HepG2 (cell line): ENCODE data around the gene ATE1. TPM values are rescaled to one million over a fixed set of nuclear protein-coding genes. Genes with fewer than 3 reads are reported as not detected.

Source experiments
- ATAC-seq: fragments of 200-7000 bp; cut with Tn5 transposase; 3 replicates; pipeline ENCODE4 v1.9.1; 2020; ENCODE audit warnings: mild to moderate bottlenecking, moderate library complexity
- BruUV-seq: library from RNA; stranded (reverse); fragments of 400-500 nt; replicated peaks from 2 replicates; lab custom pipeline; 2021; lab: Mats Ljungman, UMichigan
- CTCF ChIA-PET: fragments of 300-600 bp; formaldehyde crosslinking; extraction: SDS; loops from one replicate; lab custom pipeline; 2021; ENCODE audit warnings: low total read pairs, inconsistent platforms, low intra/inter-chr PET ratio; lab: Yijun Ruan, JAX
- POLR2A ChIA-PET: fragments of 350-600 bp; sonication (Branson Sonifier 250); formaldehyde crosslinking; loops from one replicate; lab custom pipeline; 2020; ENCODE audit warnings: antibody characterized with exemption, inconsistent platforms; lab: Yijun Ruan, JAX
- DNase-seq: peaks from one replicate; pipeline ENCODE4 v3.0.0-alpha.2; 2015; ENCODE audit warnings: low spot score
- FAIRE-seq: peaks from 3 replicates; lab custom pipeline; 2011; peaks lifted over from hg19 to GRCh38; lab: Jason Lieb, UNC
- H2AFZ ChIP-seq: one replicate; pipeline ENCODE4 v1.6.1; 2011; ENCODE audit warnings: low read length, inconsistent platforms
- H3K27ac ChIP-seq: fragments of 300-600 bp; 3 replicates; pipeline ENCODE4 v1.8.0; 2011; ENCODE audit warnings: mixed run types, mild to moderate bottlenecking, mixed read lengths, low read length, inconsistent platforms; ENCODE audit not compliant: insufficient read depth; ENCODE audit errors: extremely low read length
- H3K27me3 ChIP-seq, 2 experiments: fragments of 200-600 bp in 1 of 2; 2 replicates in 1 of 2; 3 replicates in 1 of 2; pipeline versions ENCODE4 v1.6.0 to v1.8.0; 2011; ENCODE audit warnings: low read length in 2 of 2, mild to moderate bottlenecking in 2 of 2, moderate library complexity in 2 of 2, inconsistent platforms in 1 of 2; ENCODE audit not compliant: insufficient read depth in 2 of 2, control insufficient read depth in 1 of 2
- H3K36me3 ChIP-seq, 2 experiments: fragments of 200-600 bp in 1 of 2; replicated peaks in 1 of 2; 2 replicates in 1 of 2; 3 replicates in 1 of 2; pipeline versions ENCODE4 v1.5.1 to v1.8.0; 2011; ENCODE audit warnings: low read length in 2 of 2, inconsistent platforms in 1 of 2; ENCODE audit not compliant: insufficient read depth in 2 of 2, control insufficient read depth in 1 of 2
- H3K4me1 ChIP-seq: 2 replicates; pipeline ENCODE4 v1.5.1; 2012; ENCODE audit warnings: low read length, inconsistent platforms; ENCODE audit not compliant: insufficient read depth
- H3K4me2 ChIP-seq: 2 replicates; pipeline ENCODE4 v1.6.0; 2011; ENCODE audit warnings: low read depth, low read length, inconsistent platforms
- H3K4me3 ChIP-seq, 3 experiments: fragments of 200-600 bp in 1 of 3; sonication (generic), shearing (Covaris generic) in 1 of 3; replicated peaks in 1 of 3; 2 replicates each; pipeline ENCODE4 v1.5.1; 2011 to 2016; ENCODE audit warnings: low read length in 3 of 3, inconsistent platforms in 2 of 3, low read depth in 2 of 3, mild to moderate bottlenecking in 2 of 3, control low read depth in 1 of 3, mixed read lengths in 1 of 3; ENCODE audit not compliant: insufficient read depth in 1 of 3
- H3K79me2 ChIP-seq: one replicate; pipeline ENCODE4 v1.6.1; 2011; ENCODE audit warnings: low read length, inconsistent platforms; ENCODE audit not compliant: insufficient read depth
- H3K9ac ChIP-seq: 2 replicates; pipeline ENCODE4 v1.6.0; 2011; ENCODE audit warnings: mild to moderate bottlenecking, low read depth, low read length, inconsistent platforms; ENCODE audit not compliant: insufficient read depth
- H3K9me3 ChIP-seq: 2 replicates; pipeline ENCODE4 v1.5.1; 2012; ENCODE audit warnings: mild to moderate bottlenecking, low read length
- H4K20me1 ChIP-seq: 2 replicates; pipeline ENCODE4 v1.6.0; 2011; ENCODE audit warnings: inconsistent platforms, mild to moderate bottlenecking, low read length, moderate library complexity; ENCODE audit not compliant: insufficient read depth
- ARID5B ChIP-seq: IDR thresholded peaks from 2 replicates; pipeline ENCODE4 v1.4.0; 2020; ENCODE audit warnings: mild to moderate bottlenecking, missing genetic modification reagents
- FIP1L1 ChIP-seq: fragments of 200-400 bp; formaldehyde crosslinking; IDR thresholded peaks from 2 replicates; pipeline ENCODE4 v1.6.1; 2018; ENCODE audit warnings: low read depth, mild to moderate bottlenecking, low read length, moderate library complexity, borderline replicate concordance; ENCODE audit not compliant: insufficient read depth
- GTF2F1 ChIP-seq: fragments of 150-350 bp; IDR thresholded peaks from 2 replicates; pipeline ENCODE4 v1.6.1; 2014; ENCODE audit warnings: low read length
- MXI1 ChIP-seq: IDR thresholded peaks from 3 replicates; pipeline ENCODE4 v1.6.1; 2012; ENCODE audit warnings: low read depth, low read length, inconsistent platforms, borderline replicate concordance
- RFX3 ChIP-seq: IDR thresholded peaks from 2 replicates; pipeline ENCODE4 v1.6.1; 2016; ENCODE audit warnings: missing biosample characterization, missing genetic modification reagents
- SALL1 ChIP-seq: sonication (generic); formaldehyde crosslinking; IDR thresholded peaks from 2 replicates; pipeline ENCODE4 v1.8.0; 2022; ENCODE audit warnings: mild to moderate bottlenecking, missing genetic modification reagents
- THAP8 ChIP-seq: sonication (generic); formaldehyde crosslinking; IDR thresholded peaks from 2 replicates; pipeline ENCODE4 v1.5.1; 2020; ENCODE audit warnings: missing genetic modification reagents, mild to moderate bottlenecking, borderline replicate concordance
- USF2 ChIP-seq, 2 experiments: sonication (generic) in 1 of 2; formaldehyde crosslinking in 1 of 2; IDR thresholded peaks; 2 replicates each; pipeline versions ENCODE4 v1.5.1 to v1.6.1; 2011 to 2020; ENCODE audit warnings: borderline replicate concordance in 1 of 2, low read depth in 1 of 2, low read length in 1 of 2, mild to moderate bottlenecking in 1 of 2, missing genetic modification reagents in 1 of 2, moderate library complexity in 1 of 2
- ZNF205 ChIP-seq: IDR thresholded peaks from 2 replicates; pipeline ENCODE4 v1.6.1; 2018; ENCODE audit warnings: missing biosample characterization, missing genetic modification reagents
- ZNF337 ChIP-seq: sonication (generic); formaldehyde crosslinking; IDR thresholded peaks from 2 replicates; pipeline ENCODE4 v1.5.1; 2020; ENCODE audit warnings: missing genetic modification reagents, low read depth, mild to moderate bottlenecking, borderline replicate concordance
- ZNF570 ChIP-seq: sonication (generic); formaldehyde crosslinking; IDR thresholded peaks from 2 replicates; pipeline ENCODE4 v1.4.0; 2020; ENCODE audit warnings: mild to moderate bottlenecking, missing genetic modification reagents, borderline replicate concordance
- ZNF574 ChIP-seq: sonication (generic); formaldehyde crosslinking; IDR thresholded peaks from 2 replicates; pipeline ENCODE4 v1.4.0; 2020; ENCODE audit warnings: missing genetic modification reagents
- ZNF670 ChIP-seq: sonication (generic); formaldehyde crosslinking; IDR thresholded peaks from 2 replicates; pipeline ENCODE4 v1.8.0; 2022; ENCODE audit warnings: mild to moderate bottlenecking, missing genetic modification reagents, borderline replicate concordance
- ZNF782 ChIP-seq: sonication (generic); formaldehyde crosslinking; IDR thresholded peaks from 2 replicates; pipeline ENCODE4 v1.4.0; 2020; ENCODE audit warnings: missing genetic modification reagents, mild to moderate bottlenecking, borderline replicate concordance
- WGBS: methylation state at CpG from one replicate; pipeline ENCODE4 v1.1.6; 2017; ENCODE audit warnings: low lambda C conversion rate; 5-methylcytosine and 5-hydroxymethylcytosine counted together
- in situ Hi-C: cut with HindIII; loops from 2 replicates; pipeline ENCODE4 v1.10.0; 2017; ENCODE audit warnings: low pct_unique_long_range_greater_than_20kb; ENCODE audit not compliant: extremely low pct_ligation_motif_present
- intact Hi-C: fragments of 100-400 bp; cut with micrococcal nuclease; formaldehyde crosslinking; loops from one replicate; pipeline ENCODE4 v1.10.0; 2022; ENCODE audit not compliant: unreplicated experiment
- polyA plus RNA-seq, 8 experiments: library from polyadenylated mRNA; depleted of rRNA in 3 of 8; stranded (reverse) in 7 of 8; unstranded in 1 of 8; fragments of >200 nt; fragmentation: Illumina TruSeq in 4 of 8; extraction: Trizol in 4 of 8; gene quantifications; 2 replicates each; pipeline versions ENCODE4 v1.2.1 to v1.2.3, GENCODE V29; 2011 to 2016; ENCODE audit warnings: low read depth in 4 of 8, missing spikeins in 1 of 8, mixed read lengths in 1 of 8; ENCODE audit not compliant: insufficient read depth in 1 of 8
- total RNA-seq, 5 experiments: library from RNA; depleted of rRNA; stranded (reverse); fragments of >200 nt; fragmentation: Illumina TruSeq; extraction: Trizol; gene quantifications; 2 replicates each; pipeline ENCODE4 v1.2.3, GENCODE V29; 2016; ENCODE audit warnings: low read depth in 1 of 5

Gene ATE1
- total and polyA plus RNA-seq, 2 of the 13 experiments (the other 11 are each of a cell fraction or from before 2014, with no cell fraction given) = 17.5 to 42.2 TPM

- in situ Hi-C loops = no loop called here
- ChIA-PET POLR2A (no interaction called here), CTCF (no interaction called here)
- no TSS peak for BruUV-seq
- H3K36me3 ChIP-seq = no peaks in the 10 kb centered on the region
- DNase-seq (no peak), ATAC-seq (no peak), FAIRE-seq (no peak)
- H3K27ac ChIP-seq = no peak overlapping the region
- no peak overlapping the region for H2AFZ ChIP-seq
- no peaks in the 10 kb centered on the region for H3K27me3 ChIP-seq
- no peaks in the 10 kb centered on the region for H4K20me1 ChIP-seq
- H3K4me3 ChIP-seq = no peak overlapping the region
- H3K4me2 ChIP-seq = no peak overlapping the region
- 90% methylated on average over 3 of the region's 3 CpGs for WGBS
- no peaks in the 10 kb centered on the region for H3K79me2 ChIP-seq
- no peak overlapping the region for H3K9ac ChIP-seq
- no peaks in the 10 kb centered on the region for H3K9me3 ChIP-seq
- intact Hi-C loops = no loop called here
- H3K4me1 ChIP-seq = peaks cover 12% of the 10 kb centered on the region
- no peak for TF ChIP-seq ZNF574 (CRISPR knock-in tag)
- TF ChIP-seq MXI1 = no peak
- no peak for TF ChIP-seq ARID5B
- no peak for TF ChIP-seq THAP8 (CRISPR knock-in tag)
- TF ChIP-seq ZNF205 = no peak
- TF ChIP-seq GTF2F1 = no peak
- no peak for TF ChIP-seq ZNF782
- TF ChIP-seq RFX3 (CRISPR knock-in tag) = no peak
- TF ChIP-seq ZNF570 (CRISPR knock-in tag) = no peak
- TF ChIP-seq ZNF337 (CRISPR knock-in tag) = no peak
- no peak for TF ChIP-seq SALL1
- TF ChIP-seq FIP1L1 = no peak
- TF ChIP-seq USF2 (IDR thresholded peaks at IDR 0.05; ENCODE audit: low read depth, low read length) = no peak
- TF ChIP-seq USF2 (CRISPR knock-in tag; IDR thresholded peaks at IDR 0.05; ENCODE audit: borderline replicate concordance) = no peak
- no peak for TF ChIP-seq ZNF670 (CRISPR knock-in tag)
Observed at GRCh38 chr10:121949451-121949850, 21.6 kb upstream of the ATE1 start.
